Dendritic cell treated with granulocyte-macrophage colony-stimulating factor and Interleukin-4, amounts not matched to agents 40 ng/mL and 50 ng/mL, for 4 days (primary cell): ENCODE results near the gene CHRNA9.
A peak's percentile ranks its signal among the peaks of the same experiment; 100 is the strongest.

Source experiments
- H3K27ac Mint-ChIP-seq: one replicate; pipeline ENCODE4 v1.8.0; 2022; ENCODE audit warnings: mild to moderate bottlenecking, mixed read lengths
- H3K27me3 Mint-ChIP-seq: one replicate; pipeline ENCODE4 v1.8.0; 2022; ENCODE audit warnings: mild to moderate bottlenecking, mixed read lengths
- H3K36me3 Mint-ChIP-seq: one replicate; pipeline ENCODE4 v1.8.0; 2022; ENCODE audit warnings: low read depth, mixed read lengths
- H3K4me1 Mint-ChIP-seq: one replicate; pipeline ENCODE4 v1.8.0; 2022; ENCODE audit warnings: low read depth, mixed read lengths
- H3K4me3 Mint-ChIP-seq: one replicate; pipeline ENCODE4 v1.8.0; 2022; ENCODE audit warnings: mild to moderate bottlenecking, moderate library complexity, mixed read lengths
- H3K9me3 Mint-ChIP-seq: one replicate; pipeline ENCODE4 v1.8.0; 2022; ENCODE audit warnings: mixed read lengths
- intact Hi-C: fragments of 100-400 bp; cut with micrococcal nuclease; formaldehyde crosslinking; loops from one replicate; pipeline ENCODE4 v1.15.0; 2022

CHRNA9 gene

DNA sequence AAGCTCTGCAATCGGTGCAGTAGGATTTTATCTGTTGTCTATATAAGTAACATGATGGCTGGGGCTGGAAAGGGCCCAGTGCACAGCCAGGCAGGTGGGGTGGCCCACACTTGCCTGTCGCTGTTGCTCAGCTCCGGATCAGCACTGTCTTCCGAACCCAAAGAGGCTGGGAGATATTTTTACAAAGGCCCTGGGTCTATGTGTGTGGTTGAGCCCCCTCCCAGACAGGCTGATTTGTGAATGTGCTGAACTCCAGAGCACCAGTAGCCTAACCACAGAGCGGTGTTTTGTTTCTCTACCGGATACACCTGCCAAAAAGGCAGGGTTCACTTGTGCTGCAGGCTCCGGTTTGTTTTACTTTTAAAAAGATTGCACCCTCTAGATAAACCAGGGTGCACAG is 33.5 kb upstream of the CHRNA9 start:
- Mint-ChIP-seq H3K4me1 (peaks cover 45% of the 10 kb centered on the region), H3K27me3 (peaks cover 9% of the 10 kb centered on the region), H3K36me3 (no peaks in the 10 kb centered on the region), H3K27ac (no peak overlapping the region), H3K4me3 (no peak overlapping the region), H3K9me3 (peaks cover 8% of the 10 kb centered on the region)
- intact Hi-C loops: no loop called here

DNA sequence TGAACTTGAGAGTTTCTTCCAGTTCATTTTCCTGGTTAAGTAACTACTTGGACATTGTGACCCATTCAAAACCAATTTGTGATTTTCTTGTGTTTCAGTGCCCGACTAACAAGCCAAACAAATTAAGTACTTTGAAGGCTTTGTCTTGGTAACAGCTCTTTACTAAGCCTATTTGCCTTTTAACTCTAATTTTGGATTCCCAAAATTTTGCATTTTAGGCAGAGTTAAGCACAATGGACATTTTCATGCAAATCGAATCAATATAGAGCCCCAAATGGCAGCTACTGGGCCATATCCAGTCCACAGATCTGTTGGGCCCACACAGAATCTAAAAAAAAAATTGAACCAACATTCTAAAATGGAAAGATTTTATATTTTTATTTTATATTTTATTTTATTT is 31.4 kb upstream of the CHRNA9 start:
- Mint-ChIP-seq H3K4me1 (peaks cover 52% of the 10 kb centered on the region), H3K9me3 (peaks cover 1% of the 10 kb centered on the region), H3K4me3 (no peak overlapping the region), H3K27ac (no peak overlapping the region), H3K36me3 (no peaks in the 10 kb centered on the region), H3K27me3 (peaks cover 12% of the 10 kb centered on the region)
- intact Hi-C loops: no loop called here

DNA sequence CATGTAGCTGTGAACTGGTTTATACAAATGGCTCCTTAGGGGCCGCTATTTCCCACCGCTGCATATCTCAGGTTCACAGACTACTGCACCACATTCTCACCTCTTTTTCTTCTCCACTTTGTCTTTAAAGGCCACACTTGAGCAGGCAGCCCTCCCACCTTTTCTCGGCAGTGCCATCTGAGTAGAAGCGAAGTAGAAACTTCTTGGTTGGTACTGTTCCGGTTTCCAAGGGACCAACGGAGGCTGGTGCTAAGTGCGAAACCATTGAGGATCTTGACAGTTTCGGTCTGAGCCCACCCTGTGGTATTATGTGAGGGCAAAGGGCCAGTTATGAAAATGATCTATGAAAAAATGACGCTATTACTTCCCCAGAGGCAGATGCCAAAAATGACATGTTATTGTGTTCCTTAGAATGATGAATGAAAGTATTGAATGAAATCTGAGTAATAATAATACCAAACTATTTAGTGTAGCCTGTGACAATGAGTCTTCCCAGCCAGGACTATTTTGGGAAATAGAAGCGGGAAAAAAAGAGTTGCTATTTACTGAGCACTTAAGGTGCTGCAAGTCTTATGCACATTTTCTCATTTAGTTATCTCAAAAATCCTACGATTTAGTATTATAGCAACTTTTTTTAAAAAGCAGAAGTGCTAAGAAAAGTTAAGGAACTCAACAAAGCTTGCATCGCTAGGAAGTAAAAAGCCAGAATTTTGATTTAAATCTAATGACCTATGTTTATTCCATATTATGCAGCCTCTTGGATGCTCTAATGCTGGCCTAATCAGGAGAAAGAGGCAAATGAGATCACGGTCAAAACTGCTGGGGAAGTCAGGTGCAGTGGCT is 29.6 kb upstream of the CHRNA9 start:
- Mint-ChIP-seq H3K36me3 (no peaks in the 10 kb centered on the region), H3K27me3 (peaks cover 13% of the 10 kb centered on the region), H3K4me3 (no peak overlapping the region), H3K27ac (peak overlapping the region; percentile 31), H3K9me3 (no peaks in the 10 kb centered on the region), H3K4me1 (peaks cover 58% of the 10 kb centered on the region)
- intact Hi-C loops: loop anchor here (5.0 kb wide), 2 partner anchors 248 to 417 kb away; partner anchors contain the start of gene N4BP2

DNA sequence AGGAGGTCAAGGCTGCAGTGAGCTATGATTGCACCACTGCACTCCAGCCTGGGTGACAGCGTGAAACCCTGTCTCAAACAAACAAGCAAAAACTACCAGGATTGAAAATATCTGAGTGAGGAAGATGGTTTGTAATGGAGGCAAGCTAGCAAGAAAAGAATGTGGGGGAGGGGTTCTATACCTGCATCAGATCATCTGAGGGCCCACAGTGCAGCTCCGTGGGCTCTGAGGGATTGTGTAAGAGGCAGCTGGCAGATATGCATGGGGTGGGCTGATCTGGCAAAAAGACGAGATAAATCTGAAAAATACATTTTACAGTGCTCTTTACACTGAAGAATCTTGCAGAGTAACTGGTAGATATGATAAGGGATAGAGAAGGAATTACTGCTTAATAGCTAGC is 28.9 kb upstream of the CHRNA9 start:
- Mint-ChIP-seq H3K27ac (peak overlapping the region; percentile 31), H3K4me1 (peaks cover 58% of the 10 kb centered on the region), H3K27me3 (peaks cover 13% of the 10 kb centered on the region), H3K4me3 (no peak overlapping the region), H3K9me3 (no peaks in the 10 kb centered on the region), H3K36me3 (no peaks in the 10 kb centered on the region)
- intact Hi-C loops: loop anchor here (5.0 kb wide), 2 partner anchors 249 to 416 kb away; partner anchors contain the start of gene N4BP2

DNA sequence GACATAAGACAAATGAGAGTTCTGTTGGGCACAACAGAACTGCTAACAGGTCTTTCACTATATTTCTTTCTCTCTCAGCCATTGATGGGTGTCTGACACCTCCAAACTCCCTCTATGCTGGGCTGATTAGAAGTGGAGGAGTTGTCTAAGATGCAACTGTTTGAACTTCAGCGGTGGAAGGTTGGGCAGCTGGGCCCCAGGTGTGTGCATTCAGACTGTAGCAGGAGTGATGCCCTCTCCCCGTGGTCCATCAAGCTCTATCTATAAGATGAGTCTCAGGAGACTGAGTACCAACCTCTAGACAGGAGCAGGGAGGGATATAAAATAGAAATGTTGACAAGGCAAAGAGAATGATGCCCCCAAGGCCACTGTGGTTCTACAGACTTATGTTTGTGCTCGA is 28.2 kb upstream of the CHRNA9 start:
- no peak overlapping the region for H3K4me3 Mint-ChIP-seq
- intact Hi-C loops: loop anchor here (5.0 kb wide), 2 partner anchors 250 to 415 kb away; partner anchors contain the start of gene N4BP2

DNA sequence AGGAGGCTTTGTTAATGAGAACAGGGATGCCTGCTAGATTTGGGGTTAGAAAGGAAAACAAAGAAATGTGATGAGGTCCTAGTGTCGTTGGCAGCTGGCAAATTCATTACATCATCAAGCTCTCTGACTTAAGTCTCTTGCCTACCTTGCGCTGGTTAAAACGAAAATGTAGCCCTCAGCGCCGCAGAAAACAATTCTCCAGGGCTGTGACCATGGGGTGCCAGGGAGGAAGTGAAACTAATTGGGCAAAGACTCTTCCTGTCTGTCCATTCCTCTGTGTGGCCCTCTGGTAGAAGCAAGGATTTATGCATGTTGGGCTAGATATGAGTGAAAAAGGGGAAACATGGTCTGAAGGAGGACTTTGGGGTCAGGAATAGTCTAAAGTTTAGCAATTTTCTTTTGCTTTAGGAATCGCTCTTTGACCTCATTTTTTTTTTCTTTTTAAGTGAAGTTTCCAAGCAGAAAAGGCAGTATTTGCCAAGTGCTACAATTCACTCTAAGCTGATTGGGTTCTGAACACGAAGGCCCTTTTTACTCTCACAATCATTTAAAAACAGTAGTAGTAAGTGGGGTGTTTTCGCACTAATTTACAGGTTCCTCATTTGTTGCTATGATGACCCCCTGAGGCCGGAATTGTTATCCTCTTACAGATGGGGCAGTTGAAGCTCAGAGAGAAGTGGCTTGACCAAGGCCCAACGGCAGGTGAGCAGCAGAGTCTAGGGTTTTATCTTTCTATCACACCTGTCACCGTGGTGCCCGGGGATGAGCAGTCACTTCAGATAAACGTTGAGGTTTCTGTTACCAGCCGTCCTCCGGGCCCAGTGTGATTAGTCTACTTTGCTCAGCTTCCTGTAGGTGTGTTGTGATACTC is 27.3 kb upstream of the CHRNA9 start:
- peaks cover 16% of the 10 kb centered on the region for H3K27me3 Mint-ChIP-seq
- peak overlapping the region; percentile 80 for H3K27ac Mint-ChIP-seq
- intact Hi-C loops: loop anchor here (5.0 kb wide), 2 partner anchors 251 to 414 kb away; partner anchors contain the start of gene N4BP2
- no peaks in the 10 kb centered on the region for H3K36me3 Mint-ChIP-seq
- H3K9me3 Mint-ChIP-seq: no peaks in the 10 kb centered on the region
- peak overlapping the region; percentile 58 for H3K4me3 Mint-ChIP-seq
- peaks cover 49% of the 10 kb centered on the region for H3K4me1 Mint-ChIP-seq

More for the DNA sequence above, 28.2 kb upstream of the CHRNA9 start:
- H3K36me3 Mint-ChIP-seq: no peaks in the 10 kb centered on the region
- H3K4me1 Mint-ChIP-seq: peaks cover 53% of the 10 kb centered on the region
- peak overlapping the region; percentile 80 for H3K27ac Mint-ChIP-seq
- H3K27me3 Mint-ChIP-seq: peaks cover 12% of the 10 kb centered on the region
- no peaks in the 10 kb centered on the region for H3K9me3 Mint-ChIP-seq

DNA sequence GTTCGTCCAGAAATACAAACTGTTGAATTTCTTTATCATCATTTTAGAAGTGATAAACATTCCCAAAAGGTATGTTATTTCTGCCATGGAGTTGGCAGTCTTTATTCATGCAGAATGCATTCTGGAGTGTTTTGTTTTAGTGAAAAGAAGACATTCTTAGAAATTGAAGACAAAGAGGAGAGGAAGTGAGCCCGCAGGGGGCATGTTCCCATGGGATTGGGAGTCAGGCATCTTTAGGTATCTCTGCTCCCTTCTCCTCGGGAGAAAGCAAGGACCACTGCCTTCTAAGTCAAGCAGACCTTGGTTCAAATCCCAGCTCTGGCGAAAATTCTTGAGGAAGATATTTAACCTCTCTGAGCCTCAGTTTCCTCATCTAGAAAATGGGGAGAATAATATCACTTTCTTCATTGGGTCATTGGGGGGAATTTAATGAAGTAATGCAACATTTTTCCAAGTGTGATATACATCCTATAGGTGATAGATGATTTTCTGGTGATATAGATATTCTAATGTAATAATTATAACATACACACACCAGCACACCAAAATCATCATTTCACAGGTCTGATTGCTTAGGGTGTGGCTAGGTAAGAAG is 26.5 kb upstream of the CHRNA9 start:
- H3K9me3 Mint-ChIP-seq: no peaks in the 10 kb centered on the region
- peak overlapping the region; percentile 80 for H3K27ac Mint-ChIP-seq
- H3K27me3 Mint-ChIP-seq: peaks cover 16% of the 10 kb centered on the region
- no peak overlapping the region for H3K4me3 Mint-ChIP-seq
- intact Hi-C loops: loop anchor here (1.0 to 5.0 kb wide), 4 partner anchors 79 to 414 kb away; partner anchors contain the start of gene N4BP2
- no peaks in the 10 kb centered on the region for H3K36me3 Mint-ChIP-seq
- H3K4me1 Mint-ChIP-seq: peaks cover 47% of the 10 kb centered on the region

DNA sequence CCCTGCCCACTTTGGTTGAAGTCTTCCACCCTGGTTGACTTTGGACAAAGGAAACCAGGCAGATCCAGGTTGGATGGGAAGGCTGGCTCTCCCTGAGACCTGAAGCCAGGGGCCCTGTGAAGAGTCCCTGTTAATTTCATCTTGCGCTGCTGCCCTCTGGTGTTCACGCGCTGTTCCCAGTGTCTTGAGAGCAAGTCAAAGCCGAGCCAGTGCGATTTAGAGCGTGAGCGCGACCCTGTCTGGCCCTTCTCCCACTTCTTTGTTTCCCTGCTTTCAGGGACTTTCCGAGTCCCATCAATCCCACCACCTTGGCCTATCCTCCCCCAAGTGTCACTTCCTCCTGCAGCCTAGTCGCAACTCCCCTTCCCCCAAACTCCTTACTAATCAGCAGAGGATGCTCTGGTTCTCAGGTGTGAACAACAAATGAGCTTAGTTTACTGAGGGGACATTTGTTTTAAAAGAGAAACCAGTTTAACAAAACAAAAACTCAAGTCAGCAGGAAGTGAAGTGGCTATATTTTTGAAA is 25.8 kb upstream of the CHRNA9 start:
- Mint-ChIP-seq H3K27me3 (peaks cover 16% of the 10 kb centered on the region), H3K4me1 (peaks cover 47% of the 10 kb centered on the region), H3K9me3 (no peaks in the 10 kb centered on the region), H3K36me3 (no peaks in the 10 kb centered on the region), H3K4me3 (peak overlapping the region; percentile 42), H3K27ac (no peak overlapping the region)
- intact Hi-C loops: loop anchor here (1.0 to 5.0 kb wide), 4 partner anchors 80 to 413 kb away; partner anchors contain the start of gene N4BP2

DNA sequence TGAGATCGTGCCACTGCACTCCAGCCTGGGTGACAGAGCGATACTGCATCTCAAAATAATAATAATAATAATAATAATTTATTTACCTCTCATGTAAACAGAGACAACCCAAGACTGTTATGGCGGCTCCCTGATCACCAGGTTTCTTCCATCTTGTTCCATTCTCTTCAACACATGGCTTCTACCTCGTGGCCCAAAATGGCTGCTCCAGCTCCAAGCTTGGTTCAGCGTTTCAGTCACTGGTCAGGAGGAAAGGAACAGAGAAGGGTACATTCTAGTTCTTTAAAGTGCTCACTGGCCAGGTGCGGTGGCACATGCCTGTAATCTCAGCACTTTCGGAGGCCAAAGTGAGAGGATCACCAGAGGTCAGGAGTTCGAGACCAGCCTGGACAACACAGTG is 24.9 kb upstream of the CHRNA9 start:
- no peak overlapping the region for H3K27ac Mint-ChIP-seq
- H3K4me3 Mint-ChIP-seq: no peak overlapping the region
- H3K27me3 Mint-ChIP-seq: peaks cover 14% of the 10 kb centered on the region
- peaks cover 41% of the 10 kb centered on the region for H3K4me1 Mint-ChIP-seq
- H3K9me3 Mint-ChIP-seq: no peaks in the 10 kb centered on the region
- H3K36me3 Mint-ChIP-seq: no peaks in the 10 kb centered on the region
- intact Hi-C loops: no loop called here

DNA sequence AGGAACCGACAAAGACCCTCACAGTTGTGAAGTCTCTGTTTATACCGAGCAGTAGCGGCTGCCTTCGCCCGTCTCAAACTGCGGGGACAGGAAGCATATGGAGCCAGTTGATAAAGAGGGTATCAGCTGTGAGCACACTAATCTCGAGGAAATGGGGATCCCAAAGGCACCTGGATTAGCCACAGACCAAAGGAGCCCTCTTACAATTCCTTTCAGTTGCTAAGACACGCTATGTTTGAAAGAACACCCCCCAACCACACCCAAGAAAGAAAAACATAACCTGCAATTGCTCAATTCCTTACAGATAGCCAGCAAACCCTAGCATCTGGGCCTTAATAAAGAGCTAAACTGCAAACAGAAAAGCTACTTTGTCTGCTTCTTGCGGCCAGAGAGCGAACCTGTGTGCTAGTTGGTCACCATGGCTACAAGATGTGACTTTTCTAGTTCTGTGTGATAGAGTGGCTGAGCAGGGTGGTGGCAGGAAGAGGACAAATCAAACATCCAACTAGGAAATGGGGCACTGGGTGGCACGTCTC is 23.3 kb upstream of the CHRNA9 start:
- H3K27ac Mint-ChIP-seq: no peak overlapping the region
- H3K4me3 Mint-ChIP-seq: no peak overlapping the region
- H3K36me3 Mint-ChIP-seq: no peaks in the 10 kb centered on the region
- peaks cover 30% of the 10 kb centered on the region for H3K4me1 Mint-ChIP-seq
- H3K9me3 Mint-ChIP-seq: no peaks in the 10 kb centered on the region
- peaks cover 13% of the 10 kb centered on the region for H3K27me3 Mint-ChIP-seq
- intact Hi-C loops: no loop called here

DNA sequence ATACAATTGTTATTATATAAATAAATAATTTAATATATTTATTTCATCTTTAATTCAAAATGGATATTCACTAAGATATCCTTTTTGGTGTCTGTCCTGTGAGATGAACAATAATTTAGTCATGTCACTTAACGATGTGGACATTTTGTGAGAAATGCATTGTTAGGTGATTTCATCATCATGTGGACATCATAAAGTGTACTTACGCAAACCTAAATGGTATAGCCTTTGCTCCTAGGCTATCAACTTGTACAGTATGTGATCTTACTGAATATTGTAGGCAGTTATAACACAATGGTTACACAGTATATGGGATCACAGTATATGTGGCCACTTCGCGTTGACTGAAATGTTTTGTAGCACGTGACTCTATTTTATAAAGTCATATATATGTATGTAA is 20.2 kb upstream of the CHRNA9 start:
- H3K27ac Mint-ChIP-seq: no peak overlapping the region
- intact Hi-C loops: no loop called here

DNA sequence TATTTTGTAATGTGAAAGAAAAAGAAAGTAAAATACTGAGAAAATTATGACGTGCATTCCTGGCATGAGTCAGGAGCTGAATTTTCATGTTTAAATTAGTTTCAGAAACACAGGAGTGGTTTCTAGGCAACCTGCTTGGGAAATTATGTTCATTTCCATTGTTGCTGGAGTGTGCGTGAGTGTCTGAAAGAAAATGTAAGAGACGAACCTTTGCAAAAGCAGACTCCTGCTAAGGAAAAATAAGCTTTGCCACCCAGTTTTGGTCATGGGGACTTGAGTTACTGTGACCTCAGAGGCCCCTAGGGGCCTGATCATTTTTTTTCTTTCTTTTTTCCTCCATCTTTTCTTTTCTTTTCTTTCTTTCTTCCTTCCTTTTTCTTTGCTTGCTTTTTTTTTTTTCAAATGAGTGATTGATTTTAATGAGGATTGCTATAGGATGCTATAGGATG is 18.8 kb upstream of the CHRNA9 start:
- intact Hi-C loops: no loop called here
- Mint-ChIP-seq H3K36me3 (no peaks in the 10 kb centered on the region), H3K27me3 (peaks cover 11% of the 10 kb centered on the region), H3K4me3 (peak overlapping the region; percentile 30), H3K27ac (peak overlapping the region; percentile 70), H3K9me3 (no peaks in the 10 kb centered on the region), H3K4me1 (peaks cover 18% of the 10 kb centered on the region)

More for the DNA sequence above, 20.2 kb upstream of the CHRNA9 start:
- Mint-ChIP-seq H3K9me3 (no peaks in the 10 kb centered on the region), H3K4me3 (no peak overlapping the region), H3K4me1 (peaks cover 17% of the 10 kb centered on the region), H3K36me3 (no peaks in the 10 kb centered on the region), H3K27me3 (peaks cover 11% of the 10 kb centered on the region)
